Left lobe of liver (tissue), 2 donors: ENCODE data around the gene RASSF4. TPM values are rescaled to one million over a fixed set of nuclear protein-coding genes. Genes with fewer than 3 reads are reported as not detected.

Experiments
- ATAC-seq: fragments of 200-7000 bp; cut with Tn5 transposase; one replicate; pipeline ENCODE4 v1.9.1; 2020; ENCODE audit warnings: mild to moderate bottlenecking, moderate library complexity
- DNase-seq: peaks from one replicate; pipeline ENCODE4 v3.0.0-alpha.2; 2020; ENCODE audit warnings: low spot score
- total RNA-seq: library from RNA; stranded (reverse); gene quantifications from one replicate; pipeline ENCODE4 v1.2.1, GENCODE V29; 2021
- donor health status: DM: no; HTN: no; CAD: no; lungs with moderate emphysema.
- donor health status: DM: no; HTN: yes; CAD: no.

RASSF4 gene
- total RNA-seq = 25.0 TPM

- DNase-seq (peak; percentile 97), ATAC-seq (peak; percentile 88)
Observed at GRCh38 chr10:44959247-44960087, at the start of gene RASSF4. RASSF4 (plus strand) TSS chr10:44959802; CDS start chr10:44970203, 10,401 bp downstream.

- no peak for DNase-seq
Observed at GRCh38 chr10:44909910-44910309, 49.7 kb upstream of the RASSF4 start.

GRCh38 chr10:44910602-44911001, 49.0 kb upstream of the RASSF4 start:
- DNase-seq = no peak
- ATAC-seq = no peak

More at GRCh38 chr10:44909910-44910309, 49.7 kb upstream of the RASSF4 start:
- no peak for ATAC-seq

GRCh38 chr10:44911081-44911540, 48.5 kb upstream of the RASSF4 start, which contains the start of gene TMEM72:
TMEM72 (plus strand) TSS chr10:44911337; CDS start chr10:44911513, 176 bp downstream.
- ATAC-seq (peak; percentile 95), DNase-seq (peak; percentile 75)

- ATAC-seq (no peak), DNase-seq (no peak)
Observed at GRCh38 chr10:44911951-44912350, 47.7 kb upstream of the RASSF4 start.

GRCh38 chr10:44913350-44914081, 46.1 kb upstream of the RASSF4 start:
- ATAC-seq = no peak
- DNase-seq = no peak

GRCh38 chr10:44914891-44915290, 44.7 kb upstream of the RASSF4 start:
- ATAC-seq (no peak), DNase-seq (no peak)

GRCh38 chr10:44916429-44916828, 43.2 kb upstream of the RASSF4 start:
- DNase-seq = no peak
- no peak for ATAC-seq

- ATAC-seq = no peak
- DNase-seq = no peak
Observed at GRCh38 chr10:44917848-44918247, 41.8 kb upstream of the RASSF4 start.

GRCh38 chr10:44920252-44920651, 39.4 kb upstream of the RASSF4 start:
- no peak for ATAC-seq

GRCh38 chr10:44921061-44921460, 38.5 kb upstream of the RASSF4 start:
- DNase-seq (peak; percentile 22), ATAC-seq (no peak)

More at GRCh38 chr10:44920252-44920651, 39.4 kb upstream of the RASSF4 start:
- peak; percentile 18 for DNase-seq

GRCh38 chr10:44921506-44921905, 38.1 kb upstream of the RASSF4 start:
- peak; percentile 26 for DNase-seq
- no peak for ATAC-seq

- peak; percentile 16 for DNase-seq
- no peak for ATAC-seq
Observed at GRCh38 chr10:44922021-44922420, 37.6 kb upstream of the RASSF4 start.

GRCh38 chr10:44922796-44923545, 36.6 kb upstream of the RASSF4 start:
- no peak for DNase-seq

GRCh38 chr10:44923611-44924010, 36.0 kb upstream of the RASSF4 start:
- ATAC-seq = no peak
- DNase-seq = peak; percentile 32

More at GRCh38 chr10:44922796-44923545, 36.6 kb upstream of the RASSF4 start:
- ATAC-seq = no peak

GRCh38 chr10:44924261-44925040, 35.2 kb upstream of the RASSF4 start:
- ATAC-seq = no peak
- peak; percentile 28 for DNase-seq

- ATAC-seq (no peak), DNase-seq (peak; percentile 24)
Observed at GRCh38 chr10:44925224-44925623, 34.4 kb upstream of the RASSF4 start.

- no peak for ATAC-seq
- DNase-seq = peak; percentile 35
Observed at GRCh38 chr10:44925811-44926750, 33.5 kb upstream of the RASSF4 start.
